ENCODE measurements around the gene ACOX3.

The ACOX3 gene

DNA sequence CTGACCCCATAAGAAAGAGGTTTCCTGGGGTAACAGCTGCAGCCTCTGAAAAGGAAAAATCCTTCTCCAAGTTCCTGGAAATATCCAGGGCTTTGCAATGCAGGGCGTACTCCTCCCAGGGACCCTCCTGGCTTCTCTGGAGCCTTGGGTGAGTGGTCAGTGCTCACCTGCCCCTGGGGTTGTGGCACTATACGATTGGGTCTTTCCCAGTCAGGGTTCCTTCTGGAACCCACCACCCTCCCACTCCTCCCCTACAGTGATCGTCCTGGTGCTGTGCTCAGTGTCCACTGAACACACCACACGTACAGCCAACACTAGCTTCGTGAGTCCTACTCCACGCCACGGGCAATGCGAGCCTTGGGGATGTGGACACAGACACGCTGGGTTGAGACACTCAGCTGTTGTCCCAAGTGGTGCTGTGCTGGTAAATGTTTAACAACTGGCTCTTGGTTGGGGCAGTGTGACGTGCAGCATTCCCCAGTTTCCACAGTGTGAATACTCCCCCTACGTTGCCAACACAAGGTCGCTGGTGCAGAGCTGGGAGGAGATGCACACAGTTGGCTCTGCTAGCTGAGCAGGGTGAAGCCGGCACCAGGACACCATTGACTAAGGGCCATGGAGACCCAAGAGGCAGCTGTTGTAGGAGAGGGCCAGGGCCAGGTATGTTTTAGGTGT is 105.6 kb downstream of the ACOX3 start:
- no peak for DNase-seq (ENCODE audit: low read depth)

DNA sequence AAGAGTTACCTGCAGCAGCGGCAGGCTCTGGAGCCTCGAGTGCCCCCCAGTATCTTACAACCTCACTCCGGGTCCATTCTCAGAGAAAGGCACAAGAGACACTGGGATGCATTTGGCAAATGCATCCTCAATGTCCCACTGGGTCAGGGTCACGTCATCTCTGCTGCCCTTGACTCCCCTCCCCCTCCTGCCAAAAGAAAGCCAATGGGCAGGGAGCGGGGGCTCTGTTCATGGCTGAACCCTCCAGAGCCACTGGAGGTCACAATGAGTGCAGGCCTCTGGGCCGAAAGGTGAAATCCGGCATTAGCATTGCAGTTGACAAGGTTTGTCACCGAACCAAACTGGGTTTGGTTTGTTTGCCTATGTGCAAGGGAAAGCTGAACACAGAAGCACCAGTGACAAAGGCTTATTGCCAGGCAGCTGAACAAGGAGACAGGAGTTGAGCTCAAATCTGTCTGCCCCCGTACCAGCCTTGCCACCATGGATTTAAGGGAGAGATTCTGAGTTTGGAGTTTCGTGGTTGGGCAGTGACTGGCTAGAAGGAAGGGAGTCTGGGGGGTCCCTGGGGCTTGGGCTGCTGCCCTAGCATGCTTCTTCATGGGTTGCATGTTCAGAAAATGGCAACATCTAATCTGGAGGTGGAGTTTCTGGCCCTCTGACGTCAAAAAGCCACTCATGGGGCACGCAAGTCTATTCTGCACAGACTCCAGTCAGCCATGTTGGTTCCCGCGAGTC is 106.6 kb downstream of the ACOX3 start:
- DNase-seq (ENCODE audit: low read depth) = no peak

DNA sequence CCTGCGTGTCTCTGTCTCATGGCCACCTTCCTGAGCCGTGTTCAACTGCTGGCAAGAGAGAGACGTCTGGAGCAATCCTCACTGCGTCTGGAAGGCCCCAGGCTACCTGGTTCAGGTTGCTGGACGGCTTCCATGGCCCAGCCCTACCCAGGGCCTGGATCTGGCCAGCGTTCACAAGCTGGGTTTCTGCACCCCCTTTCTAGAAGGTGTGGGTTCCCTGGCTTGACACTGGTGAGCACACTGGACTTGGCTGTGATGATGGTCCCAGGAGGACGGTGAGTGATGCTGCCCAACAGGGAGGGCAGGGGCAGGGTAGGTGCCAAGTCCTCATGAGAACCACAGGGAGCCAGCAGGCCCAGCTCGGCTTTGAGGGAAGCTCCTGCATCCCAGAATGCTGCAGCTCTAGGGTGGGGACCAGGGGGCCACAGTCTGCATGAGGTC is 107.6 kb downstream of the ACOX3 start:
- DNase-seq (ENCODE audit: low read depth) = no peak

DNA sequence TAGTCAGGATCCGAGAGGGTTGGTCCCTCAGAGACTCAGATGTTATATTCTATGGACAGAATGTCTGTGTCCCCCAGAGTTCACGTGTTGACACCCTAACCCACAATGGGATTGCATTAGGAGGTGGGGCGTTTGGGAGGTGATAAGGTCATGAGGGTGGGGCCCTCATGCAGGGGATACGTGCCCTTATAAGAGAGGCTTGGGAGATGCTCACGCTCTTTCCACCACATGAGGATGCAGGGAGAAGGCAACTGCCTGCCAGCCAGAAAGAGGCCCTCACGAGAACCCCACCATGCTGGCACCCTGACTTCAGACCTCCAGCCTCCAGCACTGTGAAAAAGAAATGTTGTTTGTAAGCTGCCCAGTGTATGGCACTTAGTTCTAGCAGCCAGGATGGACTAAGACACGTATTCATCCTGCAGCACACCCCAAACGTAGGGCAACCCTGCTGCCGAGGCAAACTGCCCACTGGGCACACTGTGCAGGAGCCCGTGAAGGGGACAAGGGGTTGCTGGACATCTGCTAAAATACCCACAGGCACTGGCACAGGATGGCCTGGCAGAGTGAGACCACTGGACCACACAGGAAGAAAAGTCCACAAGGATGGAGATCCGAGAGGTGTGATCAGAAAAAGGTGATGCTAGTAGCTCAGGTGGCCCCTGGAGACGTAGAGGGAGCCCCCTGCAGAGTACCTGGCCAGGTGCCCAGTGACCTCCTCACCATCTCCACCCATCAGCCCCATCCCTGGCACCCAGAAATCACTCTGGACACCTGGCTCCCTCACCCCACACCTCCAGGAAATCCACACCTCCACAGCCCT is 108.3 kb downstream of the ACOX3 start:
- DNase-seq (ENCODE audit: low read depth) = no peak

DNA sequence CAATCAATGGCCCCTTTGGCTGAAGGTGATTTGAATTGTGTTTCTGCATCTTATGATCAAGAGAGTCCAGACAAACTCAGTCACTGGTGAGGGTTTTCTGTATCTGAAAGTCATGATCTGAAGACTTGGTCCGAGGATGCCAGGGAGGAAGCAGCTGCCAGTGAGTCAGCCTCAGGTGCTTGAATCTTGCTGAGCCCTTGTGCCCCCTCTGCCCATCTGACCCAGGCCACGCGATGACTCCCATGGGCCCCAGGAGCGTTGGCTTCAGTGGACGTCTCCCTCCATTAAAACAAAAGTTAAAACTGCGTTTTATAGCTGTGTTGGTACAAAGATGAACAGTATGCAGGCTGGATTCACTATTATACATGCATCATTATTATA is 109.0 kb downstream of the ACOX3 start:
- DNase-seq (ENCODE audit: low read depth) = no peak

DNA sequence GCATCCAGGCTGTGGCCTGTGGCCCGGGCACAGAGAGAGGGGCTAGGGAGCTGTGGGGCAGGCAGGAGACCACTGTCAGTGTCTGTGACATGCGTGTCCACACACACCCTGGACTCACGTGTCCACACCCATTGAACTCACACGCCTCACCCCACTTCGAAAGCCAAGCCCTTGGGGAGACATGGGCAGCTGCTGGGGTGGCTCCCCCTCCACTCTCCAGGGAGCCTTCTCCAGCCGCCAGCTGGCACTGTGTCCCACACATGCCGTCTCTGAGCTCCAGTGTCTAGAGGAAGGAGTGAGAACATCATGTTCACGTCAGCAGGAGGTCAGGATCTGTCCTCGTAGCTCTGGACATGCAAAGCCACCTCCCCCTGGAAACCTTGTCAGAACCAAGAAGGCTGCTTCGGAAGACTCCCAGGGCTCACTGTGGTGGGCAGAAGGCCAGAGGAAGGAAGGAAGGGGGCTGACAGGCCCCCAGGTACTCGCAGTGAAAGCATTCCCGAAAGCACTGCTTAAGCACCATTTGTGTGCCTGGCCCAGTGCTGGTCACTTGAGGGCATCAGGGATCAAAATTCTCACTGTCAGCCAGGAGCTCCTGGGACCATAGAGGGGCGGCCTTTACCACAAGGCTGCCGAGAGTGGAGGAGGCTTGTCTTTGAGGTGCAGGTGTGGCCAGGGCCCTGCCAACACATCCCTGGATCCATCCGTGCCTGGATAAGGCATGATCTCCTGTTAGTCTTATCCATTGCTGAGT is 109.5 kb downstream of the ACOX3 start:
- no peak for DNase-seq (ENCODE audit: low read depth)

DNA sequence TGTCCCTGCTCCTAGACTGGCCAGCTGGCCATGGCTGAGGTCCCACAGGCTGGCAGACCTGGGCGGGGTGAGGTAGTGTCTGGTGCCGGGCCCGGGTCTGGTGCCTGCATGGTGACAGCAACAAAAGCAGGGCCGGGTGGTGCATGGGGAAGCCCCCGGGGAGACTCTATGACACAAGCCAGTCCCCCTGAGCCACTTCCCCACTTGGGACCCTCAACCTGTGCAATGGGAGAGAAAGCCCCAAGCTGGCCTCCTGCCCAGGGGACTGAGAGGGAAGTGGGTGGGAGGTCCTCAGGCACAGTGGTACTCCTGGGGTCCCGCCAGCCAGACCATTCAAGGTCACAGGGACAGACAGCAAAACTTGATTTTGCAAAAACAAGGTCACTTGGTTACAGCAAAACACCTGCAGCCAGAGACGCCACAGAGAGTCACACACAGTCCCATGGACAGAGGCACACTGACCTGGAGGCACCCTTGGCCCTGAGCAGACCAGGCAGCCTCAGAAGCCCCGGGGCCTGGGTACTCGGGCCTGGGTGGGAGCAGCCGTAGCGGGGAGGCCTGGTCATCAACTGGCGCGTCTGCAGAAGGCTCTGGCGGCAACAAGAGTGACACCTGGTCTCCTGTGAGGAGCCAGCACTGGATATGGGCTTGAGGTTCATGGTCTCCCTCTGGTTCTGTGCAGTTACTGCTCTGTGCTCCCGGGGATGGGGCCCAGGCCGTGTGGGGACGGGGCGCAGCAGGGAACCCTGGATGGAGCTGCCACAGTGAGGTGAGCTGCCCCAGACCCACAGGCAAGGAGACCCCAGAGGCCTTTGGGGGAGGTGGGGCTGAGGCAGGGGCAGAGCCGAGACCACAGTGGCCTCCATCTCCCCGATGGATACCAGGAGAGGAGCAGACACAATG is 110.4 kb downstream of the ACOX3 start:
- no peak for DNase-seq (ENCODE audit: low read depth)

DNA sequence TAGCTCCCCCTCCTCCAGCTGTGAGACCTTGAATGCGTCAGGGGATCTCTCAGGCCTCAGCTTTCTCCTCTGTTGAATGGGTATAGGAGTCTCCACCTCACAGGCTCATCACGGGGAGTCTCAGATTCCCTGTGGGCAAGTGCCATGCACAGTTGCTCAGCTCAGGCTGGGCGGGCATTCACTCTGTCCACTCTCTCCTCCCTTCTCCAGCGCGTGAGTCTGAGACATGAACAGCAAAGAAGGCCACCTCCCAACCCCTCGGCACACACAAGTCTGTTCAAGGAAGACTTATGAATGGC is 111.0 kb downstream of the ACOX3 start:
- no peak for DNase-seq (ENCODE audit: low read depth)

DNA sequence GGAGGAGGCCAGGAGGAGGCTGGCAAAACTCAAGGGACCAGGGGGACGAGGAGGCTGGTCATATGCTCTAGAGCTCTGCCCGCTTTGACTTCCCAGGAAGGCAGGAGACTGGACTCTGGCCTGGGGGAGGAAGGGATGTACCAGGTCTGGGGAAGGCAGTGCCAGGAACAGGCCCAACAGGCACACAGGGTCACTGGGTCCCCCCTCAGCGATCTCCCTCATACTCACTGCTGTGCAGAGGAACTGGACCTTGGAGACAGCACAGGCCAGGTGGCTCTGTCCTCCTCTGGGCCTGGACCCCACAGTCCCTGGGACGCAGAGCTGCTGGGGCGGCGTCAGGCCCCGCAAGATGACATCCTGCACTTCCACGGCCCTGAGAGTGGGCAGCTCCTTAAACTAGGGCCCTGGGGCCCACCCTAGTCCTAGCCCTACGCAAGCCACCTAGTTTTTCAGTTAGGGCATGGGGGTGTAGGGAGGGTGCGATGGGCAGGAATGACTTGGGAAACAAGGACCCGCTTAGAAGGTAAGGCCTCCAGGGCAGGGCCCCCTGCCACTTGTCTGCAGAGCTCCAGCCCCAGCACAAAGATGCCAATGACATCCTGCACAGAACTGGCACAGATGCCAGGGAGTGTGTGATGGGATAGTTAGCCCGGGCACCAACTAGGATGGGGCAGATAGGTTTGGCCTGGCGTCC is 111.5 kb downstream of the ACOX3 start:
- DNase-seq (ENCODE audit: low read depth) = no peak

DNA sequence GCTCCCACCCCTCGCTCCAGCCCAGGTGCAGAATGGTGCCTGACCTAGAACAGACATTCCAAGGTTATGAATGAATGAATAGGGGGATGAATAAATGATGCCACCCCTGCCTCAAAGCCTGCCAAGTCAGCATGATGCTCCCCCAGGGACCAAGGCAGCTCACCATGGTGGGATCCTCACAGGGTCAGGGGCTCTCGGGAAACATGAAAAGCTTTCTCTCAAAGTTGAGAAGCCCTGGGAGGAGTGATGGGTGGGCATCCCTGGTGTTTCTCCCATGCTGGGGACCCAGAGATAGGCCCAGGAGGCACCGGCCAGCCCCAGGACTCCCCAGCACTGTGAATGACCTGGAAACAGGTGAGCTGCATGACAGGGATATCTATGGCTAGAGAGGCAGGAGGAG is 112.1 kb downstream of the ACOX3 start:
- no peak for DNase-seq (ENCODE audit: low read depth)

DNA sequence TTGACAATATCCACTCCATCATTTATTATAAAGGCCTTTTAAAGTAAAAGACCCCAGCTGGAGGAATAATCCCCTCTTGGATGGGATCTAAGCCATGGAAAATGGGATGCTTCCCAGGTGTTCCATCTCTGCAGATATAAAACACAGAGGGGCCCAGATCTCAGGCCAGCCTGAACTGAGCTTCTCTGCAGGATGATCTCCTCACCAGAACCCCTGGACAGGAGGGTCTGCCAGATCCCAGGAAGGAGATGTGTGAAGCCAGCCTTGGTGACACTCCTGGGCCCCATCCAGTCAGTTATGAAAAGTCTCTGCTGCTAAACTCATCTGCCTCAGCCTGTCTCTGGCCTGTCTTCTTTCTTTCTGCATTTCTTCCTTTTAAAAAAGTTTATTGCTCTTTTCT is 114.3 kb downstream of the ACOX3 start:
- DNase-seq (ENCODE audit: low read depth) = no peak

DNA sequence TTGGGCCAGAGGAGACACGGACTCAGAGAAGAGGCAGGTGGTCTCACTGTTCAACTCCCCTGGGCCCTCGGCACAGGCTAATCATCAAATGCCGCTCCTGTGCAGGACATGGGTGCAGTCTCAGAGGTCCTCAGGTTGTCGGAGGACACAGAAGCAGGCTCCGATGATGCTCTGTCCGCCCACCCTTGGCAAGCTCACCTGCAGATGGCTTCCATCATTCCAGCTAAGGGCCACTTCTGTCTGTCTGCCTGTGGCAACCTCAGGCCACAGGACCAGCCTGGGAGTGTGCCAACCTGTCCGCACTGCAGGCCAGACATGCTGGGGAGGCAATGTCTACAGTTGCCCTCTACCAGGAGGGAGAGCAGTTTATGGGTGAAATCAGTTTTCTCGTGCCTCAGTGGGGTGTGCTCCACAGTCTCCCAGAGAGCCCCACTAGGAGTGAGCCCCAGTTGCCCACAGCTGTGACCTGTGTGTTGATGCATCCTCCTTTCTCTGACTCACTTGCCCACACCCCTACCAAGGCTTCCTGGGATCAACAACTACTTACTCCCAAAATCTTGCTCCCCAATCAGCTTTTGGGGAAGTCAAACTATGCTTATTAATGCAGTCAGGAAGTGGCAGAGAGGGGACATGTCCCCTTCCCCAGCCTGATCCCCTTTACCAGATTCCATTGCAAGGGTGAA is 115.1 kb downstream of the ACOX3 start:
- DNase-seq (ENCODE audit: low read depth) = no peak

DNA sequence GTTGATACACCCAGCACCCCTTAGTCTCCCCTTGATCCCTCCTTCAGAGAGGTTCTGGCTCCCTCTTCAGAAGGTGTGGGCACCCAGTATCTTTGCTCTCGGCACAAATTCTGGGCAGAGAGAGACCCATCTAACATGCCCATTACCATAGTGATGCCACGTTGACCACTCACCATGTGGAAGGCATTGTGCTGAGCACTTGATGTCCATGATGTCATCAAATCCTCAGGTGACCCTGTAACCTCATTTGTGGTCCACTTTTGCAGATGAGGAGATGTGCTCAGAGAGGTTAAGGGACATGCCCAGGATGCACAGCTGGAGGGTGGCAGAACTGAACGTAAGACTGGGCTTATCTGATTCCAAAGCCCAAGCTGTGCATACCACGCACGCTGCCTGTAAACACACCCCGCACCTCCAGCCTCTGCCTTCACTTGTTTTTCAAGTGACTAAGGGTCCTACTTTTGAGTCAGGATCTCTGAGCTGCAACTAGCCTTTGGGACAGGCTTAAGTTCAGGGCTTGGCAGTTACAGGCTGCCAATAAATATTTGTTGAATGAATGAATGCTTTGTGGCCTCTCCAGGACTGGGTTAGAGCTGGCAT is 115.8 kb downstream of the ACOX3 start:
- no peak for DNase-seq (ENCODE audit: low read depth)

DNA sequence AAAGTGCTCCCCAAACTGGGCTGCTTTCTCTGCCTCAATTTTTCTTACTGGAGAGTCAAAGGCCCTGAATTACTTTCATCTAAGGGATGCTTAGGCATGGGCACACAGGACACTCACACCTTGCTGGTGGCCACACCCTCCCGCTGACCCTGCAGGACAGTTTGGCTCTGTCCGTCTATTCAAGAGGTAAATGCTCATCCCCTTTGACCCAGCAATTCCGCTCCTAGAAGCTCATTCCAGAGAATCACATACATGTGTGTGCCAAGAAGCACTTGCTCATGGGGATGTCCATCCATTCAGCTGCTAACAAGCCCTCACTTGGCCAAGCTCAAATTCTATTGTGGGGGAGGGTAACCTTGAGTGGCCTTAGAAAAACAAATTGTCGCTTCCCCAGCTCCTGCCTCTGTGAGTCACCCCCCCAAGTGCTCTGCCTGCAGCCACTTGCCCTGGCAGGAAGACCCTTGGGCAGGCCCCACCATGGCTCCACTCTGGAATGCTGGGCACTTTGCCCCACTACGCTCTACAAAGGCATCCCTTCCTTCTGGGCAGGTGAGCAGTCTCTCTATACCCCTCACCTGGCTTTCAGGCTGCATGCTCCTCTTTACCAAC is 116.5 kb downstream of the ACOX3 start:
- no peak for DNase-seq (ENCODE audit: low read depth)

DNA sequence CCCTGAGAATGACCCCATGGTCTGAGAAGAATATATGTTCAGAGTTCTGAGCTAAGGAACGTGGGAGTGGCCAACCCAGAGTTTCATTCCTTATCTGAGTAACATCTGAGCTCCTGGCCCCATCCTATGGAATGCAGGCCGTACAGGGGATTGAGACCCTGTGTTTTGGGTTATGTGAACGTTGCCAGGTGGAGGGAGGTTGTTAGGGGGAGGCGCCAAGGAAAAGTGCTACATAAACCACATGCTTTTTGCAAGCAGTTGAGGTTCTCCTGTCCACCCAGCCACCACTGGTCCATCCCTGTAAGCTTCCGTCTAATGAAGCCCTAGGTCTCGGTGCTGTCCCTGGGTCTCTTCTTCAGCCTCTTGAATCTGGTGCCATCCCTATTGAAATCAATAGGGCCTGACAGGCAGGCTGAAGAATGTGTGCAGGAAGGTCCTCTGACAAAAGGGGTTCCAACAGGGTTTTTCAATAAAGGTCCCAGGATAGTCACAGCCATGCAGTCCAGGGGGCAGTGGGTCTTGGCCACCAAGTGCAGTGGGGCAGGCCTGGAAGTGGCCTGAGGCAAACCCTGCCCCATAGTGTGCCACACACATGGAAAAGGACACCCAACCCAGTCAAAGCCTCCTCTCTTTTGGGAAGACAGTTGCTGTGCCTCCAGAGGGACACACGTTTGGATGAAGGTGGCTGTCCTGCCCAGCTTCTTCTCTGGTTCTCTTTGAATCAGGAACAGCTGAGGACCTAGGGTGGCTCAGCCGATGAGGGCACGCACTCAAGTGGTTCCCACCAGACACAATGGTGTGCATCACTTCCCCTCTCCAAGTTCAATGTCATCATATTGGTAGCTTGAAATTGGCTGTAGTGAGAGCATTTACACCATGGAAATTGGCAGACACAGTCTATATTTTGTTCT is 117.5 kb downstream of the ACOX3 start:
- no peak for DNase-seq (ENCODE audit: low read depth)

DNA sequence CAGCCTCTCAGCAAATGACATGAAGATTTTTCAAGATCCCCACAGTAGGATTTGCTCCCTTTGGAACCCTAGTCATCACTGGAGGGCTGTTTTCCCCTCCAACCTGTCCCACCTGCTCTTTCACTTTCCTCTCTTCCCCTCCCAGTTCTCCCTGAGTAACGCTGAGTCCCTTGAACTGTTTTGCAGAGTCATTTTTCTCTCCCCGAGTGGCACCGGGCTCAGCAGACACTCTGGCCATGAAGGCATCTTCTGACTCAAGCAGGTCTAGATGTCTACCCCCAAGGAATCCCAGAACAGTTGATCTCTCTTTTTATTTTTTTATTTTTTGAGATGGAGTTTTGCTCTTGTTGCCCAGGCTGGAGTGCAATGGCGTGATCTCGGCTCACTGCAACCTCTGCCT is 118.8 kb downstream of the ACOX3 start:
- DNase-seq (ENCODE audit: low read depth) = no peak

DNA sequence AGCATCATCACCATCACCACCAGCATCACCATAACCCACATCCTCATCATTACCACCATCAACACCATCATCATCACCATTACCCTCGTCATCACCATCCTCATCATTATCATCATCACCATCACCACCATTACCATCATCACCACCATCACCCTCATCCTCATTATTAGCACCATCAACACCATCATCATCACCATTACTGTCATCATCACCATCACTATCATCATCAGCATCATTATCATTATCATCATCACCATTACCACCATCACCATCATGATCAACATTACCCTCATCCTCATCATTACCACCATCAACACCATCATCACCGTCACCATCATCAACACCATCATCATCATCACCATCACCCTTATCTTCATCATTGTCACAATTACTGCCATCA is 119.3 kb downstream of the ACOX3 start:
- no peak for DNase-seq (ENCODE audit: low read depth)

DNA sequence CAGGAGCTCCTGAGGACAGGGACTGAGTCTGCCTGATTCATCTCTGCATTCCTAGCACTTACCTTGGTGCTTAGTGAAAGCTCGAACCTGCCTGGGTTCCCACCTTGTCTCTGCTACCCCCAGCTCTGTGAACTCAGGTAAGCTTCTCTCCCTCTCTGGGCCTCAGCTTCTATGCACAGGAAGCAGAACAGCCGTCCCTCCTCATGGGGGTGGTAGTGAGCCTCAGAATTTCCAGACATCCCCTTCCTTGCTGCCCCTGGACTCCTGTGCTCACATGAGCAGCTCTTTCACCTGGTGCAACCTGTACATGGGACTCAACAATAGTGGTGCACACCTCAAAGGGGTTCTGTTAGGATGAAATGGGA is 120.2 kb downstream of the ACOX3 start:
- DNase-seq (ENCODE audit: low read depth) = no peak
